Mucosa of gallbladder (tissue), 1 donor: Measurements from ENCODE around the gene SNTG2. TPM values are rescaled to one million over a fixed set of nuclear protein-coding genes. Genes with fewer than 3 reads are reported as not detected.

Experiments
- DNase-seq: peaks from one replicate; pipeline ENCODE4 v3.0.0-alpha.2; 2020; ENCODE audit warnings: low spot score
- total RNA-seq: library from RNA; stranded (reverse); gene quantifications from one replicate; pipeline ENCODE4 v1.2.1, GENCODE V29; 2021
- donor health status: DM: no; HTN: no; CAD: no.

SNTG2 gene
- total RNA-seq, 1 donor from 2014 or later: 2.0 TPM

GRCh38 chr2:1231466-1232063 is 280.9 kb downstream of the SNTG2 start:
- DNase-seq: no peak

- DNase-seq: no peak
Observed at GRCh38 chr2:1233281-1233680, 282.6 kb downstream of the SNTG2 start.

- no peak for DNase-seq
Observed at GRCh38 chr2:1234731-1235308, 284.2 kb downstream of the SNTG2 start.

- DNase-seq: no peak
Observed at GRCh38 chr2:1235806-1236205, 285.2 kb downstream of the SNTG2 start.

GRCh38 chr2:1236606-1237005 is 286.0 kb downstream of the SNTG2 start:
- DNase-seq: no peak

GRCh38 chr2:1237783-1238182 is 287.1 kb downstream of the SNTG2 start:
- no peak for DNase-seq

- no peak for DNase-seq
Observed at GRCh38 chr2:1238598-1239138, 288.0 kb downstream of the SNTG2 start.

- DNase-seq: no peak
Observed at GRCh38 chr2:1245193-1245592, 294.5 kb downstream of the SNTG2 start.

GRCh38 chr2:1246239-1246638 is 295.6 kb downstream of the SNTG2 start:
- no peak for DNase-seq

GRCh38 chr2:1246991-1247390 is 296.3 kb downstream of the SNTG2 start:
- no peak for DNase-seq

GRCh38 chr2:1248187-1248586 is 297.5 kb downstream of the SNTG2 start:
- no peak for DNase-seq

- DNase-seq: no peak
Observed at GRCh38 chr2:1249897-1250687, 299.4 kb downstream of the SNTG2 start.

- no peak for DNase-seq
Observed at GRCh38 chr2:1251520-1251919, 300.9 kb downstream of the SNTG2 start.

- no peak for DNase-seq
Observed at GRCh38 chr2:1253629-1254028, 303.0 kb downstream of the SNTG2 start.

- no peak for DNase-seq
Observed at GRCh38 chr2:1254662-1255343, 304.2 kb downstream of the SNTG2 start.

GRCh38 chr2:1256632-1257324 is 306.1 kb downstream of the SNTG2 start:
- no peak for DNase-seq

- no peak for DNase-seq
Observed at GRCh38 chr2:1257334-1257733, 306.7 kb downstream of the SNTG2 start.

GRCh38 chr2:1259746-1260145 is 309.1 kb downstream of the SNTG2 start:
- DNase-seq: no peak

GRCh38 chr2:1262609-1263008 is 312.0 kb downstream of the SNTG2 start:
- no peak for DNase-seq

GRCh38 chr2:1265454-1265853 is 314.8 kb downstream of the SNTG2 start:
- no peak for DNase-seq

GRCh38 chr2:1266351-1266750 is 315.7 kb downstream of the SNTG2 start:
- no peak for DNase-seq

GRCh38 chr2:1268034-1268433 is 317.4 kb downstream of the SNTG2 start:
- no peak for DNase-seq
